HG02798 (cell line): ENCODE measurements around the gene RNF26.

ENCODE experiments used
- ATAC-seq: cut with Tn5 transposase; IDR thresholded peaks from one replicate; pipeline ENCODE4 v1.9.1; 2021; ENCODE audit warnings: mild to moderate bottlenecking; ENCODE audit not compliant: unreplicated experiment, poor library complexity

RNF26 gene

GRCh38 chr11:119347940-119348605 is 13.7 kb downstream of the RNF26 start:
- ATAC-seq = no peak

- no peak for ATAC-seq
These were observed 16.0 kb downstream of the RNF26 start for GRCh38 chr11:119350302-119350701.

- ATAC-seq = no peak
These were observed 16.9 kb downstream of the RNF26 start for GRCh38 chr11:119351232-119351631.

DNA sequence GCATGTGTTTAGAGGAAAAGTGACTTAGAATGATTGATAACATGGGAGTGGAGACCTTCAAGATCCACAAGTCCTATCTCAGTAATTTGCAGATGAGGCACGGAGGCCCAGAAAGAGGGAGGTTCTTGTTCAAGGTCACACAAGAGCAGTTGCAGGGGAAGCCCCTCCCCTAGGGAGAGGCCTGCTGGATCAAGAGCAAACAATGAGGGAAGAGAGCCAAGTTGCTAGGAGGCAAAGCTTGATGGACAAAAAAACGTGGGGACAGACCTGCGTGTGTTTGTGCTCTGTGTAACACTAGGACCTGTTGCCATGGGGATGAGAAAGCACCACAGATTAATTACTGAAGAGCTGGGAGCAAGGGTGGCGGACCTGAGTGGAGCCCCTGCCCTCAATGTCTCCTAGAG is 18.5 kb downstream of the RNF26 start:
- no peak for ATAC-seq

DNA sequence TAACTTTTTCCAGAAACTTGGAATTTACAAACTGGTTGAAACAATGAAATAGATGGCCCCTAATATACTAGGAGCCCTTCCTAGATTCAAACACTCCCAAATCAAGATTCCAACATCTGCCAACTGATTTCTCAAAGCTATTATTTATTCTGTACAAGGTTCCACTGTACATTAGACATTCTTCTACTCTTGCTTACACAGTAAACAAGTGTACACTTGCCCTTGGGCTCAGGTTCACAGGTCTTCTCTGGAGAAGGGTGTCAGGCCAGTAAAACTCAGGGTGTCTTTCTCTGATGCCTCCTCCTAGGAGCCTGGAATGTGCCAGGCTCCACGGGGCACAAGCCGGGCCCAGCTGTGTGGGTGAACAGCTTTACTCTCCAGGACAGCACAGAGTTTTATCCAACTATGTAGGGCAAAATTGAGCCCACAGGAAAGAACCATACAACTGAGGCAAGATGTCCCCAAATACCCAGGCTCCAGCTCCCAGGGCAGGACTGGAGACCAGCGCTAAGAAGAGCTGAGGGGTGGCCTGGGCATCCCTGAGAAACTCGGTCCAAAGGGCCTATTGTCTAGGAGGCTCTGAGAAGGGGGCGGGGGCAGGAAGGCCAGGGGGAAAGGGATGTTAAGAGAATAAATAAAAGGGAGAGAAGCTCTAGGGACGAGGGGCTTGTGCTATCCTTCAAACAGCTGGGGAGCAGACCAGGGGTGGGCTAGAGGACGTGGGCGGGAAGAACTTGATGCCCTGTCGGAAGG is 20.9 kb downstream of the RNF26 start:
- no peak for ATAC-seq

GRCh38 chr11:119356349-119357031 is 22.2 kb downstream of the RNF26 start:
- peak; percentile 79 for ATAC-seq

DNA sequence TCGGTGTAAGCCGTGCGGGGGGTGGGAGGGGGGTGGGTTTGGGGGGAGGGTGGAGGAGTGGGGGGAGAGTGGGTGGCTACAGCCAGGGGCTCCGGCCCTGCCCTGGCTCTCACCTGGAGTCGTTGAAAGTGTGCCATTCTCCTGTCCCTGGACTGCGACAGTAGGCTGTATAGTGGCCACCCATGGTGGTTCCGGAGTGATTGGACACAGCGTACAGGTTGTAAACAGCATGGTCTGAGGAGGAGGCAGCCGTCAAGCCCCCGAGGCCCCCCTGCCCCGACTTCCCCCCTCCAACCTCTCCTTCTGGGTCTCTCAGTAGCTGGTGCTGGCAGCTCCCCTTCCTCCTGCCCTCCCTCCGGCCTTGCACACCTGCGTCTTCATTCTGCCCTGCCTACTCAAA is 22.7 kb downstream of the RNF26 start:
- ATAC-seq = no peak

GRCh38 chr11:119359365-119360214 is 25.3 kb downstream of the RNF26 start:
- no peak for ATAC-seq

DNA sequence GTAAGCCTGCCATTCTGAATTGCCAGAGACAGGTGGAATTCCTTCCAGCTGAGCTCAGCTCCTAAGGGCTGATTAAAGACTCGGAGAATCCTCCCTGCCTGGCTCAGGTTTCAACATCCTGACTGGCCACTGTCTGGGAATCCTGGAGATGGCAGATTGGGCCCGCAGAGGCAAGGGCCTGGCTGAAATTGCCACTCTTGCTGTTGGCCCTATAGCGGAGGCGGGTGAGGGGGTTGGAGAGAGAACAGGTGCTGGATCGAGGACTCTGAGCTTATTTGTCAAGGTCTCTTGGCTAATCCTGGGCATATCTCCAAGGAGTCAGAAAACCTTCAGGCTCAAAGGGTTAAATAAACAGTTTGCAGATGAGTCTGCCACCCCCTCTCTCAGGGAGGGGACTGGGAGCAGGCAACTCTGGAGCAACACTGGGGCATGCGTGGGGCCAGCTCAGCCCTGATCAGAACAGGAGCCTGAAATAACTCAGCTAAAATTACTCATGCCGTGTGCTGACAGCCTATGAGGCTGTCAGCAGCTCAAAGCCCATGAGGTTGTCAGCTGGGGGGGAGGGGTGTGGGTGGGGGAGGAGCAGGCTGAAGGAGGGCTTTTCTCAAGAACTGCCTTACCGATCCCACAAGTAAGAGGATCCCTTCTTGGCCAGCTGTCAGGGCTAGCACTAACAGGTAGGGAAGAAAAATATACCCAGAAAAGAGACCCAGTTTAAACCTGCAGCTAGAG is 26.9 kb downstream of the RNF26 start:
- ATAC-seq = no peak

DNA sequence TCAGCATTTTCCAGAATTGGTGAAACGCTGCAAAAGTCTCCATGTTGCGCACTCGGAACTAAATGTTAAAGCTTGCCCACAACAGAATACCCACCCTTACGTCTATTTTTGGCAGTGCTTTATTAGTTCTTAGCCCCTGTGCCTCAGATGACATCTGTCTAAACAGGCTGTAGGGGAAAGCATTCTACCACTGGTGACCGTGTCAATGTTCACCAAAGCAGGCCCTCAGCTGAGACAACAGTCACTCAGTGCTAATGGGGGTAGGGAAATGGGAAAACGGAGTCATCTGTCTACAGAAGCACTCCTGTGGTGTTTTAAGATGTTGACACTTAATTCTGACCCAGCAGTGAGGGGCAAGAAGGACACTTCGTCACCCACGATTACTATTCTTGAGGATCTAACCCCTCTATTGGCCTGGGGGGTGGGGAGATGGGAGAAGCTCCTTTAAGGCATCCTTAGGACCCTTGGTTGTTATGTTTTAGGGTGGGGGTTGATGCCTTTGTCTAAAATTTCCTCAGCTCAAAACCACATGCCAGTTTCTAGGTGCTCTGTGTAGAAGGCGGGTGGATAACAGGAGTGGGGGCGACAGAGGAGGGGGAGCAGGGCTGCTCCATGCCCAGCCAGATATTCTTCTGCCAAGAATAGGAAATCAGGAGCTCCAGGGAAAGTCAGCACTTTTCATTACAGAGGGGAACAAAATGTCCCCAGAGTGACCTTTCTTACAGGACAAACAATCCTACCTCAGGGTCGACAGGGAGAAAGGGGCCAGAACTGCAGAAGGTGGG is 27.8 kb downstream of the RNF26 start:
- ATAC-seq = no peak

DNA sequence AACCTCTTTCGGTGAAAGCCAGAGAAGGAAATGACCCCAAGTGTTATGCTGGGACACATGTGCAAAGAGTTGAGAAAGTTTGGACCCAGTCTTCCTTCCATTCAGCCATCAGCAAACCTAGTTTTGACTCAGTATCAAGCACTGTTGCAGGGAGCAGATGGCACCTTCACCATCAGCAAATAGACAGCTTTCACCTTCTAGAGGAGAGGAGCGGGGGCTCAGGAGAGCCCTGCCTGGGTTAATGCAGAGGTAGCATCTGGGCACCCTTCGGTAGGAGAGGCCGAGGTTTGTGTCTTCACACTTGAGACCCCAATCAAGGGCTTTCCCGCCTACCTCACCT is 28.4 kb downstream of the RNF26 start:
- no peak for ATAC-seq

GRCh38 chr11:119363081-119363850 is 28.9 kb downstream of the RNF26 start:
- no peak for ATAC-seq

DNA sequence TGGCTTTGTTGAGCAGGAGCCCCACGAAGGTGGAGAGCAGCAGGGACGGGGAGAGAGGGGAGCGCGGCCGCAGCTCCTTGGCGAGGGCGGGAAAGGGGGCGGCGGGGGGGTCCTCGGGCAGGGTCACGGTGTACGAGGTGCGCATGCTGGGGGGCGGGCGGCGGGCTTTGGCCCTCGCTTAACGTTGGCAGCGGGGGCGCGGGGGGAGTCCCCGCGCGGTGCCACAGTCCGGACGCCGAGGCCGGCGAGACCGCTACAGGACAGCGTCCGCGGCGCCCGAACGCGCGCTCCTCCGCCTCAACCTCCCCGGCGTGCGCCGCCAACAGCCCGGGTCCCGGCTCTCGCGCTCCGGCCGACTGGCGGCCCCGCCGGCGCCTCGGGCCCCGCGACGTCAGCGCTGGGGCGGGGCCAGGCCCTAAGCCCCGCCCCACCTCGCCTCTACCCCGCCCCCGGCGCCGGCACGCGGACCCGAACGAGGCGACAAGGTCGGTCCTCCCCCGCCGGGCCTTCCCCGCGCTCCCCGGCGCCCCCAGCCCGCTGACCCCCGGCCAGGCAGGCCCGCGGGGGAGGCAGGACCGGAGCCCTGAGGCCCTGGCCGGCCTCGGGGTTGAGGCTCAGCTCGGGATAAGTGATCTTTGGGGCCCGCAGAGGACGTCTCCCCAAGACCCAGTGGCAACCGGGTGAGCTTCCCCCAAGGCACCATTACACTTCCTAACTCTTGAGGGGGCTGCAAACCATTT is 29.7 kb downstream of the RNF26 start:
- peak; percentile 52 for ATAC-seq

- no peak for ATAC-seq
These were observed 30.8 kb downstream of the RNF26 start for GRCh38 chr11:119365071-119365591.

DNA sequence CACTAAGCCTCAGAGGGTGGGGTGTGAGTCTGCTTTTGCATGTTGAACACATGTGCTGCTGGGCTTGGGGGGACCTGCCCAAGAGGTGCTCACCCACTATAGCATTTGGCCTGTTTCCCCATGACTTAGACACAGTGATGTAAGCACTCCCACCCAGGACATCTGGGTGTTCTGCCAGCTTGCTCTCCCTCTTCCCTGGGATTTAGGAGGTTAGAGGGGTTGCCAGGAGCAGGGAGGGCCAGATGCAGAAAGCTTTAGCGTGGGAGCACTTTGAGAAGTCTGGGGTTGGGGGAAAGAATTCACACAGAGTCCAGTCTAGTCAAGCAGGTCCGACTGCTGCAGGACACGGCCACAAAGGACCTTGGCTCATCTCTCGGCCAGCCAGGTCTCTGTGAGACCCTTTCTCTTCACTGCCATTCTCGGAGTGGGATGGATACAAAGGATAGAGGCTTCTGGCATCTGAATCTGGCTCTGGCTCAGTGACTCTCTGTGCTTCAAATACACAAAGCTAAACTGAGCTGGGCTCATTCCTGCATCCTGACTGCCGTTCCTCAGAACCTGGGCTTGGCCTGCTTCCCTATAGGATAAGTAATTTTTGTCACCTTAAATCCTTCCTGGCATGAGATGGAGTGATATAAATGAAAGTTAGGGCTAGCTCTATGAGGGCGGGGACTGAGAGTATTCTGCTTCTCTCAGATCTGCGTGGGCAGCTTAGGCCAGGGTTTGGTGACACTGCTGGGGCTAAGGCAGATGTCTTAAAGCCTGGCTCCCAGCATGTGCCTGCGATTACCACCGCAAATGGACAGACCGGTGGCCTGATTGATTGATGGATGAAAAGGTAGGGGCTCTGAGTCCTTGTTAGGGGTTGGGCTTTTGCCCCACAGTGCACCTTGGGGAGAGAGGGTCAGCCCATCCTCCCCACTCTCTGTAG is 32.6 kb downstream of the RNF26 start:
- no peak for ATAC-seq

GRCh38 chr11:119367661-119368120 is 33.4 kb downstream of the RNF26 start:
- no peak for ATAC-seq
